Prostate gland (tissue), 2 donors: Measurements from ENCODE around the gene RGS12.

ENCODE experiments used
- POLR2AphosphoS5 ChIP-seq: sonication (generic); formaldehyde crosslinking; IDR thresholded peaks from one replicate; pipeline ENCODE4 v1.6.1; 2017; ENCODE audit warnings: antibody characterized with exemption
- TF ChIP-seq, protein P1 (sequence below), 4 experiments: fragments of 200-600 bp in 2 of 4; fragments of 450-650 bp in 2 of 4; sonication (generic) in 2 of 4; IDR thresholded peaks; 1 replicate in 3 of 4; 2 replicates in 1 of 4; pipeline ENCODE4 v1.5.1; 2016 to 2019; ENCODE audit warnings: antibody characterized with exemption in 4 of 4, mild to moderate bottlenecking in 2 of 4, moderate library complexity in 2 of 4

DNA sequence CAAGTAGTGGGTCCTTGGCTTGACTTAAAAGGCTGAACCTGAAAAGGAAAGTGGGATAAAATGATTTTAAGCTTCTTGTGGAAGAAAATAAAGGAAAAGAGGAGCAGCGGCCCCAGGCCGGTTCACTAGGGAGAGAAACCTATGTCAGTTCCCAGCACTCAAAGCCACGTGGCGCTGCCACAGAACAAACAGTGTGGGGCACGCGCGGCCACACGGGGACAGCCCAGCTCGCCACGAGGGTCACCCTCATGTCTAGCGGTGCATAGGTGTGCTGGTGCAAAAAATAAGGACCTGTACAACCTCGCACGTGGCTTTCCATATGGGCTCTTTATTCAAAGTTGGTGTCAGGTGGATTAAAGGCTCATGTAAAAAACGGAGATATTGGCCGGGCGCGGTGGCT lies 26.7 kb upstream of the RGS12 start:
- TF ChIP-seq, protein P1, sequence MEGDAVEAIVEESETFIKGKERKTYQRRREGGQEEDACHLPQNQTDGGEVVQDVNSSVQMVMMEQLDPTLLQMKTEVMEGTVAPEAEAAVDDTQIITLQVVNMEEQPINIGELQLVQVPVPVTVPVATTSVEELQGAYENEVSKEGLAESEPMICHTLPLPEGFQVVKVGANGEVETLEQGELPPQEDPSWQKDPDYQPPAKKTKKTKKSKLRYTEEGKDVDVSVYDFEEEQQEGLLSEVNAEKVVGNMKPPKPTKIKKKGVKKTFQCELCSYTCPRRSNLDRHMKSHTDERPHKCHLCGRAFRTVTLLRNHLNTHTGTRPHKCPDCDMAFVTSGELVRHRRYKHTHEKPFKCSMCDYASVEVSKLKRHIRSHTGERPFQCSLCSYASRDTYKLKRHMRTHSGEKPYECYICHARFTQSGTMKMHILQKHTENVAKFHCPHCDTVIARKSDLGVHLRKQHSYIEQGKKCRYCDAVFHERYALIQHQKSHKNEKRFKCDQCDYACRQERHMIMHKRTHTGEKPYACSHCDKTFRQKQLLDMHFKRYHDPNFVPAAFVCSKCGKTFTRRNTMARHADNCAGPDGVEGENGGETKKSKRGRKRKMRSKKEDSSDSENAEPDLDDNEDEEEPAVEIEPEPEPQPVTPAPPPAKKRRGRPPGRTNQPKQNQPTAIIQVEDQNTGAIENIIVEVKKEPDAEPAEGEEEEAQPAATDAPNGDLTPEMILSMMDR (IDR thresholded peaks at IDR 0.05) = no peak
- TF ChIP-seq POLR2AphosphoS5 = no peak
